MCF 10A (cell line): ENCODE measurements around the gene KLHL22. TPM values are rescaled to one million over a fixed set of nuclear protein-coding genes. Genes with fewer than 3 reads are reported as not detected.

Source experiments
- BruUV-seq: library from RNA; stranded (reverse); fragments of 400-500 nt; replicated peaks from 2 replicates; lab custom pipeline; 2021; lab: Mats Ljungman, UMichigan
- CTCF ChIA-PET: fragments of 300-600 bp; sonication (Branson Sonifier 250); formaldehyde crosslinking; extraction: SDS; loops from one replicate; lab custom pipeline; 2021; ENCODE audit warnings: antibody characterized with exemption, inconsistent platforms; lab: Yijun Ruan, JAX
- POLR2A ChIA-PET: fragments of 300-600, 350-650 bp; sonication (Branson Sonifier 250); formaldehyde crosslinking; extraction: SDS; loops from one replicate; lab custom pipeline; 2020; ENCODE audit warnings: antibody characterized with exemption, inconsistent platforms; lab: Yijun Ruan, JAX
- DNase-seq: peaks from one replicate; pipeline ENCODE4 v3.0.0-alpha.2; 2018; ENCODE audit not compliant: unreplicated experiment
- H3K27ac Mint-ChIP-seq: one replicate; pipeline ENCODE4 v1.8.0; 2022; ENCODE audit warnings: mild to moderate bottlenecking, low read depth, mixed read lengths; ENCODE audit not compliant: unreplicated experiment
- H3K27me3 Mint-ChIP-seq: one replicate; pipeline ENCODE4 v1.8.0; 2022; ENCODE audit warnings: mixed read lengths; ENCODE audit not compliant: insufficient read depth, unreplicated experiment
- H3K36me3 Mint-ChIP-seq: one replicate; pipeline ENCODE4 v1.8.0; 2022; ENCODE audit warnings: mild to moderate bottlenecking, moderate library complexity, mixed read lengths; ENCODE audit not compliant: insufficient read depth, unreplicated experiment
- H3K4me1 Mint-ChIP-seq: one replicate; pipeline ENCODE4 v1.8.0; 2022; ENCODE audit warnings: mixed read lengths; ENCODE audit not compliant: insufficient read depth, unreplicated experiment
- H3K4me3 Mint-ChIP-seq: one replicate; pipeline ENCODE4 v1.8.0; 2022; ENCODE audit warnings: mild to moderate bottlenecking, moderate library complexity, mixed read lengths; ENCODE audit not compliant: unreplicated experiment
- H3K9me3 Mint-ChIP-seq: one replicate; pipeline ENCODE4 v1.8.0; 2022; ENCODE audit warnings: mixed read lengths; ENCODE audit not compliant: unreplicated experiment
- intact Hi-C: fragments of 100-400 bp; cut with micrococcal nuclease; formaldehyde crosslinking; loops from 2 replicates; pipeline ENCODE4 v1.14.1; 2022
- total RNA-seq: library from RNA; stranded (reverse); gene quantifications from 2 replicates; pipeline ENCODE4 v1.2.3, GENCODE V29; 2022
- TF ChIP-seq, protein P1 (sequence below): fragments of 200-600 bp; IDR thresholded peaks from one replicate; pipeline ENCODE4 v1.8.0; 2022; ENCODE audit warnings: antibody characterized with exemption, mild to moderate bottlenecking; ENCODE audit not compliant: unreplicated experiment

KLHL22 gene
- total RNA-seq, 1 experiment from 2014 or later, result 14.7 TPM

DNA sequence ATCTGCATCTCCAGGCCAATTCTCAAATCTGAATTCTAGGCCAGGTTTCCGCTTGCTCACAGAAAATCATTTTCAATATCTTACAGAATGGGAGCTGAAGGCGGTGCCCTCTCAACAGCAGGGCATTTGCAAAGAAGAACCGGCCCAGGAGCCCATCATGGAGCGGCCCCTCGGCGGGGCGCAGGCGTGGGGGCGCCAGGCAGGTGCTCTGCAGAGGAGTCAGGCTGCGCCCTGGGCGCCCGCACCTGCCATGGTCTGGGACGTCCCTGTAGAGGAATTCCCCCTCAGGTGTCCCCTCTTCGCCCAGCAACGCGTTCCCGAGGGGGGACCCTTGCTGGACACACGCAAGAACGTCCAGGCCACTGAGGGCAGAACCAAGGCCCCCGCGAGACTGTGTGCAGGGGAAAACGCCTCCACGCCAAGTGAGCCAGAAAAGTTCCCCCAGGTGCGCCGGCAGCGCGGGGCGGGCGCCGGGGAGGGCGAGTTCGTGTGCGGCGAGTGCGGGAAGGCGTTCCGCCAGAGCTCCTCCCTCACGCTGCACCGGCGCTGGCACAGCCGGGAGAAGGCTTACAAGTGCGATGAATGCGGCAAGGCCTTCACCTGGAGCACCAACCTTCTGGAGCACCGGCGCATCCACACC lies 90.2 kb downstream of the KLHL22 start:
- ChIA-PET CTCF (interaction anchor here (0.7 to 1.4 kb wide), 2 partner anchors 11 to 291 kb away, joined by 3 to 5 read pairs; partner anchors contain the start of gene ZNF74), POLR2A (no interaction called here)
- TF ChIP-seq, protein P1, sequence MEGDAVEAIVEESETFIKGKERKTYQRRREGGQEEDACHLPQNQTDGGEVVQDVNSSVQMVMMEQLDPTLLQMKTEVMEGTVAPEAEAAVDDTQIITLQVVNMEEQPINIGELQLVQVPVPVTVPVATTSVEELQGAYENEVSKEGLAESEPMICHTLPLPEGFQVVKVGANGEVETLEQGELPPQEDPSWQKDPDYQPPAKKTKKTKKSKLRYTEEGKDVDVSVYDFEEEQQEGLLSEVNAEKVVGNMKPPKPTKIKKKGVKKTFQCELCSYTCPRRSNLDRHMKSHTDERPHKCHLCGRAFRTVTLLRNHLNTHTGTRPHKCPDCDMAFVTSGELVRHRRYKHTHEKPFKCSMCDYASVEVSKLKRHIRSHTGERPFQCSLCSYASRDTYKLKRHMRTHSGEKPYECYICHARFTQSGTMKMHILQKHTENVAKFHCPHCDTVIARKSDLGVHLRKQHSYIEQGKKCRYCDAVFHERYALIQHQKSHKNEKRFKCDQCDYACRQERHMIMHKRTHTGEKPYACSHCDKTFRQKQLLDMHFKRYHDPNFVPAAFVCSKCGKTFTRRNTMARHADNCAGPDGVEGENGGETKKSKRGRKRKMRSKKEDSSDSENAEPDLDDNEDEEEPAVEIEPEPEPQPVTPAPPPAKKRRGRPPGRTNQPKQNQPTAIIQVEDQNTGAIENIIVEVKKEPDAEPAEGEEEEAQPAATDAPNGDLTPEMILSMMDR, result no peak
- no peaks in the 10 kb centered on the region for H3K4me1 Mint-ChIP-seq
- peaks cover 19% of the 10 kb centered on the region for H3K36me3 Mint-ChIP-seq
- no peak overlapping the region for H3K27ac Mint-ChIP-seq
- BruUV-seq, result no TSS peak
- no peak for DNase-seq
- no peak overlapping the region for H3K4me3 Mint-ChIP-seq
- no peaks in the 10 kb centered on the region for H3K27me3 Mint-ChIP-seq
- no peaks in the 10 kb centered on the region for H3K9me3 Mint-ChIP-seq
- intact Hi-C loops, result no loop called here

DNA sequence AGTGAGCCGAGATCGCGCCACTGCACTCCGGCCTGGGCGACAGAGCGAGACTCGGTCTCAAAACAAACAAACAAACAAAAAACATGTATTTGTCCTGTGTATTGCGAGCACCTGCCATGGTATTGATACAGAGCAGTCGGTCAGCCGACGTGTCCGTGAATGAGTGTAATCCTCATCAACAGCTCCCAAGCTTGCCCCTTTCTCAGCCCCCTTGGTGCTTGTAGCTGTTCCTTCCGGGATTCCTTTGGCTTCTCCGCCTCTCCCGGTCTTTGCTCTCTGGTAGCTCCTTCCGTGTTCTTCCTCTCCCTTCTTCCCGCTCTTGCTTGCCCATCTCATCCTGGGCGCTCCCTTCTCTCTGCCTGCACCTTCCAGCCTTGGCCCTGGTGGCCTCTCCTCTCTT lies 90.7 kb downstream of the KLHL22 start:
- TF ChIP-seq, protein P1, result no peak
- no peak for DNase-seq
- Mint-ChIP-seq H3K27me3 (no peaks in the 10 kb centered on the region), H3K4me3 (no peak overlapping the region), H3K9me3 (no peaks in the 10 kb centered on the region), H3K4me1 (no peaks in the 10 kb centered on the region), H3K27ac (no peak overlapping the region), H3K36me3 (peaks cover 19% of the 10 kb centered on the region)
- ChIA-PET CTCF (interaction anchor here (0.6 to 1.4 kb wide), 3 partner anchors 11 to 292 kb away, joined by 3 to 5 read pairs (median 3); partner anchors contain the start of gene ZNF74), POLR2A (no interaction called here)
- intact Hi-C loops, result no loop called here
- no TSS peak for BruUV-seq

DNA sequence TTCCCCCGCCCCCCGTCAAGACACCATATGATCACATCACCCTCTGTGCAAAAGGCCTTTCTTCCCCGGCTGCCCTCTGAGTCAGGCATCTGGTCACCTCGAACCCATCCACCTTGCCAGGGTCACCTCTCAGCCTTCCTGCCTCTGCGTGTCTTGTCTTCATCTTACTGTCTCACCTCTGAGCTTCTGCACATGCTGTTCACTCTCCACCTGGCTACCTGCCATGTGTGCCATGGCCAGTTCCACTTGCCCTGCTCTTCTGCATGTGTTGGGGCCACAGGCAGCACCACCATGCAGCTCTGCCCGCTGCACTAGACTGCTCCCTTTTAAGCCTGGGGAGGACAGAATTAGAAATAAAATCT lies 91.8 kb downstream of the KLHL22 start:
- POLR2A ChIA-PET, result interaction anchor here (0.6 kb wide), 1 partner anchor 285 kb away, joined by 3 read pairs; no protein-coding TSS in a partner anchor
- peaks cover 19% of the 10 kb centered on the region for H3K36me3 Mint-ChIP-seq
- no peaks in the 10 kb centered on the region for H3K9me3 Mint-ChIP-seq
- intact Hi-C loops, result no loop called here
- no peaks in the 10 kb centered on the region for H3K4me1 Mint-ChIP-seq
- H3K27ac Mint-ChIP-seq, result no peak overlapping the region
- no peak overlapping the region for H3K4me3 Mint-ChIP-seq
- CTCF ChIA-PET, result interaction anchor here (0.6 kb wide), 1 partner anchor 11 kb away, joined by 3 read pairs; no protein-coding TSS in a partner anchor
- no peak for DNase-seq
- no TSS peak for BruUV-seq
- TF ChIP-seq, protein P1, result no peak
- no peaks in the 10 kb centered on the region for H3K27me3 Mint-ChIP-seq

DNA sequence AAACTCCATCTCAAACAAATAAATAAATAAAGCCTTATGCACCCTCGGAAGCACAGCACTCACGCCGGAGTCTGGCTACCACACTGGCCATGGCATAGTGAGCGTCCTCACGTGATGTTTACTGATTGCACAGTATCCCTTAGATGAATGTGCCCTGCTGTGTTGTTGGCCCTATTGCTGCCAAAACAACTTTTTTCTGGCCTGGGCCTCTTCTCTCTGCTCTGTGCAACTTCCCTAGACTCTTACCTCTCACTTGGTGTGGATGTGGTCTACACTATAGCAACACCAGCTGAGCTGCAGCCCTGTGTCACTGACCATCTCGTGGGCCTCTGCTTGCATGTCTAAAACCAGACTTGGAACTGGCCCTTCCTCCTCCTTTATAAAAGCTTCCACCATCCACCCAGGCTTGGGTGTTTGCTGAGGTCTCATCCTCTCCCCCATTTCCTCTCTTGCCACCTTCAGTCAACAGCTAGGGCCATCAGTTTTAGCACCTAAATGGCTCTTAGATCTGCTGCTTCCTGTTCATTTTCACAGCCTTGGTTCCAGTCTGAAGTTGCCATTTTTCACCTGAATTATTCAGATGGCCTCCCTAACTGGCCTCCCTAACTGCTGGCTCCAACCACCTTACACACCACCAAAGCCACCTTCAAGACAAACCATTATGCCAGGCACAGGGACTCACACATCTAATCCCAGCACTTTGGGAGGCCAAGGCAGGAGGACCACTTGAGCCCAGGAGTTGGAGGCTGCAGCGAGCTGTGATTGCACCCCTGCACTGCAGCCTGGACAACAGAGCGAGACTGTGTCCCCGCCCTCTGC lies 92.4 kb downstream of the KLHL22 start:
- ChIA-PET CTCF (interaction anchor here (0.6 kb wide), 2 partner anchors 11 to 18 kb away, joined by 3 read pairs; no protein-coding TSS in a partner anchor), POLR2A (interaction anchor here (0.5 to 0.6 kb wide), 2 partner anchors 91 to 284 kb away, joined by 3 read pairs; no protein-coding TSS in a partner anchor)
- intact Hi-C loops, result no loop called here
- DNase-seq, result no peak
- TF ChIP-seq, protein P1, result no peak
- H3K4me1 Mint-ChIP-seq, result no peaks in the 10 kb centered on the region
- H3K27ac Mint-ChIP-seq, result peak overlapping the region; percentile 20
- H3K27me3 Mint-ChIP-seq, result no peaks in the 10 kb centered on the region
- H3K36me3 Mint-ChIP-seq, result peaks cover 19% of the 10 kb centered on the region
- no TSS peak for BruUV-seq
- H3K9me3 Mint-ChIP-seq, result no peaks in the 10 kb centered on the region
- no peak overlapping the region for H3K4me3 Mint-ChIP-seq
